NAMALWA (cell line): ENCODE data around the gene GPR15.
"Not testable (repeated sequence)": the region's sequence is repeated elsewhere in the genome, so short reads cannot be mapped to it uniquely, and the experiment has no call there.

ENCODE experiments used
- DNase-seq: peaks from one replicate; pipeline ENCODE4 v3.0.0-alpha.2; 2015; ENCODE audit warnings: low spot score

The GPR15 gene

GRCh38 chr3:98558100-98558827 lies 26.5 kb downstream of the GPR15 start:
- DNase-seq, result no peak

DNA sequence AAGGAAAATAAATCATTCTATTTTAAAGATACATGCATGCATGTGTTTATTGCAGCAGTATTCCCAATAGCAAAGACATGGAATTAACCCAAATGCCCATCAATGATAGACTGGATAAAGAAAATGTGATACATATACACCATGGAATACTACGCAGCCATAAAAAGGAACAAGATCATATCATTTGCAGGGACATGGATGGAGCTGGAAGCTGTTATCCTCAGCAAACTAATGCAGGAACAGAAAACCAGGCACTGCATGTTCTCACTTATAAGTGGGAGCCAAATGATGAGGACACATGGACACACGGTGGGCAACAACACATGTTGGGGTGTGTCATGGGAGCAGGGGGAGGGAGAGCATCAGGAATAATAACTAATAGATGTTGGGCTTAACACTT lies 28.0 kb downstream of the GPR15 start:
- not testable (repeated sequence) for DNase-seq

- no peak for DNase-seq
Observed at GRCh38 chr3:98560911-98561310, 29.1 kb downstream of the GPR15 start.

GRCh38 chr3:98561727-98562521 lies 30.1 kb downstream of the GPR15 start:
- DNase-seq, result peak; percentile 15

GRCh38 chr3:98563661-98564281 lies 32.0 kb downstream of the GPR15 start:
- peak; percentile 60 for DNase-seq

DNA sequence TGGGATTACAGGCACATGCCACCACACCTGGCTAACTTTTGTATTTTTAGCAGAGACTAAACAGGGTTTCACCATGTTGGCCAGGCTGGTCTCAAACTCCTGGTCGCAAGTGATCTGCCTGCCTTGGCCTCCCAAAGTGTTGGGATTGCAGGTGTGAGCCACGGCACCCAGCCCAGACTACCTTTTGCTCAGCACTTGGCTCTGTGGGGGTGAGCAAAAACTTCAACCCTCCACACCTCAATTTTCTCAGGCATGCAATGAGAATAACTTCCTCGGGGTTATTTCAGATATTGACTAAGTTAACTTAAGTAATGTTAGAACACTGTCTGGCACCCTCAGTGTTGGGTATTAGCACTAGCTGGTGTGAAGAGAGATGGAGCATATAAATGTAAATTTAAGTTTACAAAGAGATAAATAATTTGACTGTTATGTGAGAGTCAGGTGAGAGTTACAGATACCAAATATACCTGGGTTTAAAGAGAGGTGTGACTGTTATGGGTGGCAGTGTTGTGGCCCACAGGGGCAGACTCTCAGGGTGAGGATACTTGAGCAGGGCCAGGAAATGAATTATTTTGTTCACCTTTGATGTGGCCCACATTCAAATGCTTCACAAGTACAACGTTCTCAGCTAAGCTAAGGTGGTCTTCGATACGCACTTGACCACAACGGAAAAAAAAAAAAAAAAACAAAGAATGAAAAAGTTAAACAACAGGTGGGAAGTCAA lies 32.7 kb downstream of the GPR15 start:
- DNase-seq, result peak; percentile 37

DNA sequence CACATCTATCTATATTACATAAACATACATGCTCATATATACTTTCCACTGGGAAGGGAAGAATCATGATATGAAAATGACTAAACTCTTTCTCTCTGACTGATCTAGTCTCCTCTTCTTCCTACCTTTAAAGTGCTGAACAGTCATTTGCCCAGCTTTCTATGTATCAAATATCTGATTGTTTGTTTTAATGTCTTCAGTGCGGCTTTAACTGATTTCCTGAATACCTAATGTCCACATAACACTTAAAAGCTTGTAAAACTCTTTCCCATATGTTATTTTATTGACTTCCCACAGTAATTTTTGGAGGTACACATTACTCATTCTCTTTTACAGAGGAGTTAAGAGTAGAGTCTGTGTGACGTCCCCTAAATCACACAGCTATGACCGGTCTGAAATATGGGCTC lies 33.5 kb downstream of the GPR15 start:
- DNase-seq, result no peak

DNA sequence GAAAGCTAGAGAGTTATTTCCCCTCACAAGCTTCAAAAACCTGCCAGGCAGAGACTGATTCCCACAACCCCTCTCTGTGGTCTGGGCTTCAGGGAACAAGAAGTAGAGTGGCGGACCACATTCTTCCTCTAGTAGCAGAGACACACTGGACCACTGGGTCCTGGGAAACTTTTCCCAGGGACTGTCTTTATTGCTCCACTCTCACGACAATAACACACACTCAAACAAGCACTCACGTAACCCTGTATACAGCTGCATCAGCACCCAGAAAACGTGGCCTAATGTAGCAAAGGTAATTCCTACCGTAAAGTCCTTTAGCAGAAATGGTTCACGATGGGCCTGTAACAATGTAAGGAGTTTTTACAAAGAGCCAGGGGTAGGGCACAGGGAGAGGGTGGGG lies 34.1 kb downstream of the GPR15 start:
- DNase-seq, result no peak

DNA sequence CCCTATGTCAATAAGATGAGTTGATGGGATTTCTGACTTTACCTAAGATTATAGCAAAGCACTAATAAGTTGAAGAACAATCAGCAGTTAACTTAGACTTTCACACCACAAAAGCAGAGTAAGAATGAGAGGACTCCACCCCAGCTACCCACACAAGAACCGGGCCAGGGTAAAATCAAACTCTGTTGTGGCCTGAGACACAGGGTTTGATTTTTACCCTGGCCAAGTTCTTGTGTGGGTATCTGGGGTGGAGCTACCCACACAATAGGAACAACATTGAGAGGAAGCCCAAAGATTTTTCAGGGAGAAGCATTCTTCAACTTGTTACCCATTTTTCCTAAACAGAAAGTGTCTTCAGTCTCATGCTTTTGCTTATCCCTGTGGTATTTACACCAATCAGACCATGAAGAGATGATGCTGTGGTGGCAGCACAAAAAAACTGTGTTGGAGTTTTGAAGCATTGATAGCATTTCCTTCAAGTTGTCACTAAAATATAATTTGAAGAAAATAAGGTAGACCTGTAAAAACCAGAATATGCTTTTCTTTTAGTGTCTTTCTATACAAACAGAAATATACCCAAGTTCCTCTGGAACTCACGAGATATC lies 36.0 kb downstream of the GPR15 start:
- no peak for DNase-seq

DNA sequence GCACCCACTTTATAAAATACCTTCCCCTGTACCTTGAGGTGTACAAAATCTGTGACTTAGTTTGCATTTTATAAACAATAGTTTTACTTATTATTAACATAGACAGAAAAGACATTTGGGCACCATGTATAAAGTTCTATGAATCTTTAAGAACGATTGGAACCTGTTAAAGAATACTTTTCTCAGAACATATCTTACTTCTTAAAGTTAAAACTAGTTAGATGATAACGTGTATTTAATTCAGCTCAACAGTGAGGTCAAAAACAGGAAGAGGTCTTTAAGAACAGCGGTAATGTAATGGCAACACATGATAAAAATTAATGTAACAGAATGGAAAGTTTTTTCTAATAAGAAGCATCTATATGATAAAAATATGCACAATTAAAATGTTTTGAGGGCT lies 36.6 kb downstream of the GPR15 start:
- no peak for DNase-seq

DNA sequence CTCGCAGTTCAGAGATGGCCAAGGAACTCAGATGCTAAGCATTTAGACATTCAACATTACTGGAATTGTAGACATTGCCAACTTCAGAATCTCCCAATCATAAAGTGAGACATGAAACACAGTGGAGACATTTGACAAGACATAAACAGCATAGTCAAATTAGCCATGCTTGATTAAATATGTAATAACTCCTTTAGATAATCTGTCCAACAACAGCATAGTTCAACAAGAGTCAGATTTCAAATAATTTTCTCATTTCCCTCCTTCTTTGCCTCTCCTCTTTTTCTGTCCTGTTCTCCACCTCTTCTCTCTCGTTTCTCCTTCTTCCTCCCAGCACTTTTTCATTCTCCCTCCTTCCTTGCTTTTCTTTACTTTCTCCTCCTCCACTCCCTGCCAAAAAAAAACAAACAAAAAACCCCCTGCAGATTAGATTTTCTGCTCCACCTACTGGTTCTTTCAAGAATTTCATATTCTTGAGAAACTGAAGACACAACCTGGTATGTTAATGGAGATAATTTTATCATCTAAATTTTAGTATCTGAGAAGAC lies 41.5 kb downstream of the GPR15 start:
- DNase-seq, result peak; percentile 68

- DNase-seq, result no peak
Observed at GRCh38 chr3:98574132-98574531, 42.4 kb downstream of the GPR15 start.

- no peak for DNase-seq
Observed at GRCh38 chr3:98577178-98577895, 45.6 kb downstream of the GPR15 start.

GRCh38 chr3:98580401-98581386 lies 48.9 kb downstream of the GPR15 start:
- DNase-seq, result no peak

- no peak for DNase-seq
Observed at GRCh38 chr3:98581474-98581873, 49.7 kb downstream of the GPR15 start.

GRCh38 chr3:98582042-98582441 lies 50.3 kb downstream of the GPR15 start:
- no peak for DNase-seq

DNA sequence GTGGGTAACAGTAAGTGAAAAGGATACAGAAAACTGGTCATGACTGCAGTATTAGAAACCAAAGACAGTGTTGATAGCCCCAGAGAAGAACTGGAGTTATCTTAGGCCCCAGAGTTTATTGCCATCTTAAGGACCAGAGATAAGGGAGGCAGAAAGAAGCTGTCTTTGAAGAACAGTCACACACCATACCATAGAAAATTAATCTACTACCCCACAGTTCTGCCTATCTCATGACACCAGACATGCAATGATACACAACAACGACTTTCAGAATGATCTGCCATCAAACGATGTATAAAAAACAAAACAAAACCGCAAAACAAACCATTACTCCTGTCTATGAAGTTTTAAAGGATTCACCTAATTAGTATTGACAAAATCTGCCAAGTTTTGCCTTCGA lies 52.0 kb downstream of the GPR15 start:
- no peak for DNase-seq
